HepG2 (cell line): ENCODE results near the gene AP2B1. TPM values are rescaled to one million over a fixed set of nuclear protein-coding genes. Genes with fewer than 3 reads are reported as not detected.

Source experiments
- FOXA1 ChIP-seq, 2 experiments: fragments of 450-650 bp in 1 of 2; sonication (generic) in 1 of 2; formaldehyde crosslinking in 1 of 2; IDR thresholded peaks; 2 replicates each; pipeline versions ENCODE4 v1.4.0 to v1.6.1; 2016 to 2020; ENCODE audit warnings: missing genetic modification reagents in 1 of 2
- GFI1 ChIP-seq: sonication (generic); formaldehyde crosslinking; IDR thresholded peaks from 2 replicates; pipeline ENCODE4 v1.5.0; 2020; ENCODE audit warnings: missing genetic modification reagents, mild to moderate bottlenecking, borderline replicate concordance
- HDAC2 ChIP-seq: sonication (generic); formaldehyde crosslinking; IDR thresholded peaks from 2 replicates; pipeline ENCODE4 v1.4.0; 2020; ENCODE audit warnings: missing genetic modification reagents
- HNRNPL ChIP-seq: fragments of 200-400 bp; formaldehyde crosslinking; IDR thresholded peaks from 2 replicates; pipeline ENCODE4 v1.6.1; 2017; ENCODE audit warnings: mild to moderate bottlenecking, low read depth, low read length
- IKZF4 ChIP-seq: sonication (generic); formaldehyde crosslinking; IDR thresholded peaks from 2 replicates; pipeline ENCODE4 v1.5.1; 2020; ENCODE audit warnings: borderline replicate concordance, mild to moderate bottlenecking, low read depth, missing genetic modification reagents; ENCODE audit errors: not compliant biosample characterization
- IRF2 ChIP-seq: IDR thresholded peaks from 2 replicates; pipeline ENCODE4 v1.6.1; 2018; ENCODE audit warnings: missing genetic modification reagents, missing compliant biosample characterization
- JUNB ChIP-seq: sonication (generic); formaldehyde crosslinking; IDR thresholded peaks from 2 replicates; pipeline ENCODE4 v1.8.0; 2022; ENCODE audit warnings: missing genetic modification reagents, mild to moderate bottlenecking, borderline replicate concordance
- PATZ1 ChIP-seq: sonication (generic); formaldehyde crosslinking; IDR thresholded peaks from 2 replicates; pipeline ENCODE4 v1.4.0; 2020; ENCODE audit warnings: missing genetic modification reagents
- POGK ChIP-seq: sonication (generic); formaldehyde crosslinking; conservative IDR thresholded peaks from 2 replicates; pipeline ENCODE4 v1.8.0; 2022; ENCODE audit warnings: mild to moderate bottlenecking, moderate library complexity, missing genetic modification reagents
- RAD21 ChIP-seq: fragments of 450-650 bp; formaldehyde crosslinking; IDR thresholded peaks from 2 replicates; pipeline ENCODE4 v1.5.0; 2020; ENCODE audit warnings: mild to moderate bottlenecking
- RFX5 ChIP-seq: IDR thresholded peaks from 2 replicates; pipeline ENCODE4 v1.6.1; 2011; ENCODE audit warnings: low read depth, low read length, improper control_type of control experiment
- RNF2 ChIP-seq: fragments of 450-650 bp; conservative IDR thresholded peaks from 2 replicates; pipeline ENCODE4 v1.6.1; 2016; ENCODE audit warnings: low read depth
- SAFB2 ChIP-seq: sonication (generic); formaldehyde crosslinking; IDR thresholded peaks from 2 replicates; pipeline ENCODE4 v1.5.1; 2020; ENCODE audit warnings: missing genetic modification reagents, low read depth, mild to moderate bottlenecking, borderline replicate concordance
- SMAD9 ChIP-seq: sonication (generic); formaldehyde crosslinking; IDR thresholded peaks from 2 replicates; pipeline ENCODE4 v1.5.1; 2020; ENCODE audit warnings: mild to moderate bottlenecking, missing genetic modification reagents
- SMARCE1 ChIP-seq: fragments of 450-650 bp; IDR thresholded peaks from 2 replicates; pipeline ENCODE4 v1.6.1; 2017; ENCODE audit warnings: borderline replicate concordance
- SP2 ChIP-seq: sonication (generic); formaldehyde crosslinking; IDR thresholded peaks from 2 replicates; pipeline ENCODE4 v1.5.1; 2020; ENCODE audit warnings: mild to moderate bottlenecking, missing genetic modification reagents
- TCF7 ChIP-seq: sonication (generic); IDR thresholded peaks from 2 replicates; pipeline ENCODE4 v1.6.1; 2016; ENCODE audit warnings: antibody characterized with exemption, low read depth
- U2AF1 ChIP-seq: fragments of 200-400 bp; formaldehyde crosslinking; optimal IDR thresholded peaks from 2 replicates; pipeline ENCODE3; 2017; ENCODE audit warnings: mild to moderate bottlenecking, low read depth, low read length
- ZBTB39 ChIP-seq: sonication (generic); formaldehyde crosslinking; IDR thresholded peaks from 2 replicates; pipeline ENCODE4 v1.5.0; 2020; ENCODE audit warnings: missing genetic modification reagents
- ZNF124 ChIP-seq: sonication (generic); formaldehyde crosslinking; IDR thresholded peaks from 2 replicates; pipeline ENCODE4 v1.4.0; 2020; ENCODE audit warnings: missing genetic modification reagents
- ZNF326 ChIP-seq: sonication (generic); formaldehyde crosslinking; IDR thresholded peaks from 2 replicates; pipeline ENCODE4 v1.4.0; 2020; ENCODE audit warnings: missing genetic modification reagents, borderline replicate concordance
- ZNF350 ChIP-seq: sonication (generic); formaldehyde crosslinking; IDR thresholded peaks from 2 replicates; pipeline ENCODE4 v1.4.0; 2020; ENCODE audit warnings: mild to moderate bottlenecking, low read depth, missing genetic modification reagents, borderline replicate concordance
- ZNF383 ChIP-seq: sonication (generic); formaldehyde crosslinking; IDR thresholded peaks from 2 replicates; pipeline ENCODE4 v1.4.0; 2020; ENCODE audit warnings: missing genetic modification reagents, mild to moderate bottlenecking, borderline replicate concordance
- ZNF44 ChIP-seq: sonication (generic); formaldehyde crosslinking; IDR thresholded peaks from 2 replicates; pipeline ENCODE4 v1.5.1; 2020; ENCODE audit warnings: mild to moderate bottlenecking, missing genetic modification reagents
- ZNF549 ChIP-seq: sonication (generic); formaldehyde crosslinking; IDR thresholded peaks from 2 replicates; pipeline ENCODE4 v1.5.0; 2020; ENCODE audit warnings: missing genetic modification reagents
- polyA plus RNA-seq, 8 experiments: library from polyadenylated mRNA; depleted of rRNA in 3 of 8; stranded (reverse) in 7 of 8; unstranded in 1 of 8; fragments of >200 nt; fragmentation: Illumina TruSeq in 4 of 8; extraction: Trizol in 4 of 8; gene quantifications; 2 replicates each; pipeline versions ENCODE4 v1.2.1 to v1.2.3, GENCODE V29; 2011 to 2016; ENCODE audit warnings: low read depth in 4 of 8, missing spikeins in 1 of 8, mixed read lengths in 1 of 8; ENCODE audit not compliant: insufficient read depth in 1 of 8
- total RNA-seq, 5 experiments: library from RNA; depleted of rRNA; stranded (reverse); fragments of >200 nt; fragmentation: Illumina TruSeq; extraction: Trizol; gene quantifications; 2 replicates each; pipeline ENCODE4 v1.2.3, GENCODE V29; 2016; ENCODE audit warnings: low read depth in 1 of 5

The AP2B1 gene
- total and polyA plus RNA-seq, 2 of the 13 experiments (the other 11 are each of a cell fraction or from before 2014, with no cell fraction given), result 23.8 to 71.3 TPM

GRCh38 chr17:35587074-35587961 is at the start of gene AP2B1 (continued):
- no peak for TF ChIP-seq ZNF326 (CRISPR knock-in tag)
- TF ChIP-seq ZNF383 (CRISPR knock-in tag), result no peak
- TF ChIP-seq POGK (CRISPR knock-in tag), result peak; percentile 75; the same call in 1 of the 2 replicates
- TF ChIP-seq RNF2, result no peak
- peak; percentile 45 for TF ChIP-seq RAD21
- no peak for TF ChIP-seq SMAD9 (CRISPR knock-in tag)
- no peak for TF ChIP-seq ZNF549
- TF ChIP-seq RFX5, result peak; percentile 89
- peak; percentile 91 for TF ChIP-seq IRF2 (CRISPR knock-in tag)
- no peak for TF ChIP-seq JUNB
- TF ChIP-seq HDAC2, result peak; percentile 87
- no peak for TF ChIP-seq FOXA1 (IDR thresholded peaks at IDR 0.05)
- TF ChIP-seq FOXA1 (CRISPR knock-in tag; IDR thresholded peaks at IDR 0.05), result peak; percentile 34; the same call in 1 of the 2 replicates
- TF ChIP-seq IKZF4 (CRISPR knock-in tag), result no peak
- no peak for TF ChIP-seq U2AF1
- no peak for TF ChIP-seq SMARCE1
- 0 out of 2 replicates have a peak, but pooled peaks have one; percentile 12 for TF ChIP-seq SAFB2 (CRISPR knock-in tag)
- TF ChIP-seq TCF7, result peak; percentile 26; the same call in 1 of the 2 replicates
- peak; percentile 93; the same call in 1 of the 2 replicates for TF ChIP-seq ZNF350 (CRISPR knock-in tag)
- TF ChIP-seq SP2 (CRISPR knock-in tag), result no peak
- TF ChIP-seq ZBTB39 (CRISPR knock-in tag), result no peak; the same call in 1 of the 2 replicates
- TF ChIP-seq ZNF124 (CRISPR knock-in tag), result peak; percentile 76
- TF ChIP-seq PATZ1 (CRISPR knock-in tag), result peak; percentile 19; the same call in 1 of the 2 replicates
- TF ChIP-seq GFI1 (CRISPR knock-in tag), result no peak
- TF ChIP-seq ZNF44 (CRISPR knock-in tag), result no peak
- no peak for TF ChIP-seq HNRNPL
